HL-60 (cell line): Measurements from ENCODE around the gene NR4A1.

Experiments
- DNase-seq, 2 experiments: peaks; one replicate each; pipeline ENCODE4 v3.0.0-alpha.2; 2010 to 2020; ENCODE audit warnings: low read depth in 1 of 2, low spot score in 1 of 2
- H3K27ac ChIP-seq: fragments of 250-450 bp; sonication (Bioruptor Pico); replicated peaks from 2 replicates; pipeline ENCODE4 v1.5.1; 2020; ENCODE audit warnings: mild to moderate bottlenecking, moderate library complexity
- H3K27me3 ChIP-seq: fragments of 250-450 bp; sonication (Bioruptor Pico); 2 replicates; pipeline ENCODE4 v1.5.1; 2021; ENCODE audit warnings: mild to moderate bottlenecking, moderate library complexity; ENCODE audit not compliant: insufficient read depth, poor library complexity, severe bottlenecking
- H3K4me3 ChIP-seq: replicated peaks from 2 replicates; pipeline ENCODE4 v1.5.1; 2011; ENCODE audit warnings: mild to moderate bottlenecking, control low read depth, low read length; ENCODE audit not compliant: insufficient read depth
- CTCF ChIP-seq: IDR thresholded peaks from one replicate; pipeline ENCODE4 v1.5.1; 2011; ENCODE audit warnings: low read length, control low read depth, inconsistent platforms; ENCODE audit not compliant: insufficient read depth
- GABPA ChIP-seq: IDR thresholded peaks from 2 replicates; pipeline ENCODE4 v1.6.1; 2012; ENCODE audit warnings: low read depth
- POLR2AphosphoS5 ChIP-seq: IDR thresholded peaks from 2 replicates; pipeline ENCODE4 v1.6.1; 2012; ENCODE audit warnings: low read depth
- REST ChIP-seq: IDR thresholded peaks from 2 replicates; pipeline ENCODE4 v1.6.1; 2012; ENCODE audit warnings: low read depth; ENCODE audit not compliant: insufficient replicate concordance
- SPI1 ChIP-seq: IDR thresholded peaks from 2 replicates; pipeline ENCODE4 v1.6.1; 2012; ENCODE audit warnings: low read depth, mild to moderate bottlenecking, borderline replicate concordance

NR4A1 gene

GRCh38 chr12:52042706-52043385 is 8.4 kb upstream of the NR4A1 start:
- H3K27ac ChIP-seq, result no peak overlapping the region
- H3K27me3 ChIP-seq, result no peaks in the 10 kb centered on the region
- H3K4me3 ChIP-seq, result no peak overlapping the region
- TF ChIP-seq CTCF, result no peak
- no peak for TF ChIP-seq SPI1
- TF ChIP-seq REST, result no peak
- TF ChIP-seq GABPA, result no peak
- TF ChIP-seq POLR2AphosphoS5, result no peak
- DNase-seq, result no peak

- H3K4me3 ChIP-seq, result no peak overlapping the region
- TF ChIP-seq CTCF (no peak), POLR2AphosphoS5 (no peak), SPI1 (no peak), REST (no peak), GABPA (no peak)
- no peaks in the 10 kb centered on the region for H3K27me3 ChIP-seq
- DNase-seq, result no peak
- no peak overlapping the region for H3K27ac ChIP-seq
Measured at GRCh38 chr12:52043386-52044212, 7.6 kb upstream of the NR4A1 start.

GRCh38 chr12:52044292-52044983 is 6.8 kb upstream of the NR4A1 start:
- no peak overlapping the region for H3K27ac ChIP-seq

More at GRCh38 chr12:52044292-52044983, 6.8 kb upstream of the NR4A1 start:
- TF ChIP-seq SPI1 (no peak), GABPA (no peak), REST (no peak), CTCF (no peak)
- Histone ChIP-seq H3K4me3 (no peak overlapping the region), H3K27me3 (no peaks in the 10 kb centered on the region)
- DNase-seq, result no peak
